CD14-positive monocyte (primary cell): ENCODE measurements around the gene DDC. TPM values are rescaled to one million over a fixed set of nuclear protein-coding genes. Genes with fewer than 3 reads are reported as not detected.

Experiments used
- DNase-seq, 3 donors: peaks; one replicate each; pipeline ENCODE4 v3.0.0-alpha.2; 2011 to 2022
- H2AFZ ChIP-seq: 2 replicates; pipeline ENCODE4 v1.6.0; 2012; ENCODE audit warnings: mild to moderate bottlenecking, low read depth, low read length, inconsistent platforms; ENCODE audit not compliant: insufficient read depth, poor library complexity, severe bottlenecking
- H3K27ac ChIP-seq, 2 donors: 1 replicate in 1 of 2; 2 replicates in 1 of 2; pipeline ENCODE4 v1.5.1; 2012 to 2013; ENCODE audit warnings: low read length in 2 of 2, control low read depth in 1 of 2, inconsistent platforms in 1 of 2, low read depth in 1 of 2, mild to moderate bottlenecking in 1 of 2
- H3K27me3 ChIP-seq, 2 donors: one replicate each; pipeline versions ENCODE4 v1.6.0 to v1.6.1; 2011 to 2013; ENCODE audit warnings: low read length in 2 of 2; ENCODE audit not compliant: control insufficient read depth in 2 of 2, insufficient read depth in 2 of 2
- H3K36me3 ChIP-seq, 2 donors: replicated peaks in 1 of 2; 1 replicate in 1 of 2; 2 replicates in 1 of 2; pipeline versions ENCODE4 v1.5.1 to v1.6.1; 2012 to 2013; ENCODE audit warnings: low read length in 2 of 2, control low read depth in 1 of 2, inconsistent platforms in 1 of 2, mild to moderate bottlenecking in 1 of 2; ENCODE audit not compliant: insufficient read depth in 2 of 2, control insufficient read depth in 1 of 2
- H3K4me1 ChIP-seq, 2 donors: 1 replicate in 1 of 2; 2 replicates in 1 of 2; pipeline versions ENCODE4 v1.5.1 to v1.6.1; 2012 to 2013; ENCODE audit warnings: low read length in 2 of 2, control low read depth in 1 of 2, inconsistent platforms in 1 of 2, mild to moderate bottlenecking in 1 of 2, moderate library complexity in 1 of 2; ENCODE audit not compliant: insufficient read depth in 2 of 2, control insufficient read depth in 1 of 2
- H3K4me2 ChIP-seq: replicated peaks from 2 replicates; pipeline ENCODE3; 2012; ENCODE audit warnings: low read length, moderate library complexity, mild to moderate bottlenecking; ENCODE audit not compliant: poor library complexity, severe bottlenecking; ENCODE audit errors: extremely low read depth
- H3K4me3 ChIP-seq, 3 experiments: fragments of 200-600 bp in 1 of 3; sonication (generic) in 1 of 3; replicated peaks in 1 of 3; 1 replicate in 2 of 3; 2 replicates in 1 of 3; pipeline ENCODE4 v1.5.1; 2011 to 2013; ENCODE audit warnings: low read length in 3 of 3, mild to moderate bottlenecking in 3 of 3, control low read depth in 2 of 3, low read depth in 2 of 3, inconsistent platforms in 1 of 3, moderate library complexity in 1 of 3
- H3K79me2 ChIP-seq: 2 replicates; pipeline ENCODE4 v1.6.0; 2012; ENCODE audit warnings: mild to moderate bottlenecking, control low read depth, inconsistent platforms, low read length, moderate library complexity; ENCODE audit not compliant: insufficient read depth
- H3K9ac ChIP-seq: 2 replicates; pipeline ENCODE4 v1.6.0; 2017; ENCODE audit warnings: low read length, mild to moderate bottlenecking; ENCODE audit not compliant: insufficient read depth, poor library complexity, severe bottlenecking
- H3K9me3 ChIP-seq, 2 donors: replicated peaks in 1 of 2; 1 replicate in 1 of 2; 2 replicates in 1 of 2; pipeline versions ENCODE4 v1.5.1 to v1.6.1; 2012 to 2013; ENCODE audit warnings: low read length in 2 of 2, control low read depth in 1 of 2; ENCODE audit not compliant: control insufficient read depth in 1 of 2, insufficient read depth in 1 of 2
- H4K20me1 ChIP-seq: 2 replicates; pipeline ENCODE4 v1.6.0; 2012; ENCODE audit warnings: mild to moderate bottlenecking, low read length, control low read depth, moderate library complexity; ENCODE audit not compliant: insufficient read depth
- H3K27ac Mint-ChIP-seq, 7 donors: one replicate each; pipeline ENCODE4 v1.8.0; 2020; ENCODE audit warnings: mild to moderate bottlenecking in 7 of 7, mixed read lengths in 7 of 7, moderate library complexity in 6 of 7, inconsistent platforms in 2 of 7
- H3K27me3 Mint-ChIP-seq, 3 donors: one replicate each; pipeline ENCODE4 v1.8.0; 2021 to 2022; ENCODE audit warnings: low read depth in 3 of 3, mild to moderate bottlenecking in 3 of 3, mixed read lengths in 3 of 3, moderate library complexity in 3 of 3, inconsistent platforms in 1 of 3
- H3K36me3 Mint-ChIP-seq, 2 donors: one replicate each; pipeline ENCODE4 v1.8.0; 2020; ENCODE audit warnings: mixed read lengths in 2 of 2, inconsistent platforms in 1 of 2, mild to moderate bottlenecking in 1 of 2
- H3K4me1 Mint-ChIP-seq: one replicate; pipeline ENCODE4 v1.8.0; 2020; ENCODE audit warnings: mild to moderate bottlenecking, mixed read lengths
- H3K4me3 Mint-ChIP-seq, 2 donors: one replicate each; pipeline ENCODE4 v1.8.0; 2020; ENCODE audit warnings: mild to moderate bottlenecking in 2 of 2, mixed read lengths in 2 of 2, moderate library complexity in 1 of 2
- H3K9me3 Mint-ChIP-seq, 7 donors: one replicate each; pipeline ENCODE4 v1.8.0; 2020 to 2022; ENCODE audit warnings: mixed read lengths in 7 of 7, mild to moderate bottlenecking in 6 of 7, moderate library complexity in 6 of 7, inconsistent platforms in 2 of 7
- CTCF ChIP-seq: fragments of 200-600 bp; IDR thresholded peaks from one replicate; pipeline ENCODE4 v1.8.0; 2022; ENCODE audit warnings: antibody characterized with exemption, mild to moderate bottlenecking
- WGBS: methylation state at CpG from one replicate; pipeline ENCODE4 v1.1.5; 2013; ENCODE audit warnings: missing lambda C conversion rate; ENCODE audit not compliant: insufficient coverage; 5-methylcytosine and 5-hydroxymethylcytosine counted together
- intact Hi-C, 2 donors: fragments of 100-400 bp; cut with micrococcal nuclease; formaldehyde crosslinking; loops; one replicate each; pipeline versions ENCODE4 v1.15.0 to v1.15.1; 2023
- polyA plus RNA-seq, 3 donors: library from polyadenylated mRNA; depleted of rRNA in 1 of 3; unstranded in 2 of 3; stranded (reverse) in 1 of 3; fragments of 300-500 nt in 2 of 3; fragments of >200 nt in 1 of 3; fragmentation: Illumina TruSeq in 2 of 3; gene quantifications; 1 replicate in 2 of 3; 2 replicates in 1 of 3; pipeline ENCODE4 v1.2.3, GENCODE V29; 2012 to 2021

Gene DDC
- polyA plus RNA-seq, 3 donors = not detected

- DNase-seq = no peak
- H3K27ac Mint-ChIP-seq = peak overlapping the region in 1 of 7 donors; percentile 52
- Histone ChIP-seq H3K79me2 (no peaks in the 10 kb centered on the region), H3K27ac (no peak overlapping the region), H3K9ac (no peak overlapping the region), H3K27me3 (no peaks in the 10 kb centered on the region), H2AFZ (no peak overlapping the region), H3K4me2 (no peak overlapping the region), H3K36me3 (no peaks in the 10 kb centered on the region), H3K4me1 (no peaks in the 10 kb centered on the region), H3K9me3 (no peaks in the 10 kb centered on the region), H3K4me3 (no peak overlapping the region), H4K20me1 (no peaks in the 10 kb centered on the region)
- no peaks in the 10 kb centered on the region for H3K36me3 Mint-ChIP-seq
- H3K9me3 Mint-ChIP-seq = peaks cover 0 to 8% (median 2%) of the 10 kb centered on the region in 7 donors
- intact Hi-C loops = no loop called here
- 93% methylated on average over 5 of the region's 6 CpGs for WGBS
- H3K4me1 Mint-ChIP-seq = no peaks in the 10 kb centered on the region
- peaks cover 2 to 5% (median 4%) of the 10 kb centered on the region in 3 donors for H3K27me3 Mint-ChIP-seq
- TF ChIP-seq CTCF = no peak
- no peak overlapping the region for H3K4me3 Mint-ChIP-seq
These were observed 2.6 kb upstream of the DDC start for GRCh38 chr7:50567715-50568261.

- no peaks in the 10 kb centered on the region for H3K36me3 ChIP-seq
- H3K4me2 ChIP-seq = no peak overlapping the region
- no peak overlapping the region for H3K27ac ChIP-seq
- H3K4me1 Mint-ChIP-seq = no peaks in the 10 kb centered on the region
- no peaks in the 10 kb centered on the region for H3K9me3 ChIP-seq
- H3K9me3 Mint-ChIP-seq = peaks cover 0 to 4% (median 2%) of the 10 kb centered on the region in 7 donors
- H3K9ac ChIP-seq = no peak overlapping the region
- WGBS = 88% methylated on average over 4 of the region's 5 CpGs
- H2AFZ ChIP-seq = no peak overlapping the region
- no peak overlapping the region for H3K27ac Mint-ChIP-seq
- no peaks in the 10 kb centered on the region for H3K36me3 Mint-ChIP-seq
- intact Hi-C loops = no loop called here
- H3K4me3 Mint-ChIP-seq = no peak overlapping the region
- H3K4me3 ChIP-seq = no peak overlapping the region
- H3K4me1 ChIP-seq = no peaks in the 10 kb centered on the region
- H3K27me3 ChIP-seq = no peaks in the 10 kb centered on the region
- TF ChIP-seq CTCF = no peak
- no peak for DNase-seq
- H3K27me3 Mint-ChIP-seq = peaks cover 0 to 9% (median 4%) of the 10 kb centered on the region in 3 donors
- H3K79me2 ChIP-seq = no peaks in the 10 kb centered on the region
- no peaks in the 10 kb centered on the region for H4K20me1 ChIP-seq
These were observed 772 bp upstream of the DDC start for GRCh38 chr7:50565977-50566376.
